ENCODE data around the gene ILF2.
"Not testable (repeated sequence)": the region's sequence is repeated elsewhere in the genome, so short reads cannot be mapped to it uniquely, and the experiment has no call there.

The ILF2 gene

DNA sequence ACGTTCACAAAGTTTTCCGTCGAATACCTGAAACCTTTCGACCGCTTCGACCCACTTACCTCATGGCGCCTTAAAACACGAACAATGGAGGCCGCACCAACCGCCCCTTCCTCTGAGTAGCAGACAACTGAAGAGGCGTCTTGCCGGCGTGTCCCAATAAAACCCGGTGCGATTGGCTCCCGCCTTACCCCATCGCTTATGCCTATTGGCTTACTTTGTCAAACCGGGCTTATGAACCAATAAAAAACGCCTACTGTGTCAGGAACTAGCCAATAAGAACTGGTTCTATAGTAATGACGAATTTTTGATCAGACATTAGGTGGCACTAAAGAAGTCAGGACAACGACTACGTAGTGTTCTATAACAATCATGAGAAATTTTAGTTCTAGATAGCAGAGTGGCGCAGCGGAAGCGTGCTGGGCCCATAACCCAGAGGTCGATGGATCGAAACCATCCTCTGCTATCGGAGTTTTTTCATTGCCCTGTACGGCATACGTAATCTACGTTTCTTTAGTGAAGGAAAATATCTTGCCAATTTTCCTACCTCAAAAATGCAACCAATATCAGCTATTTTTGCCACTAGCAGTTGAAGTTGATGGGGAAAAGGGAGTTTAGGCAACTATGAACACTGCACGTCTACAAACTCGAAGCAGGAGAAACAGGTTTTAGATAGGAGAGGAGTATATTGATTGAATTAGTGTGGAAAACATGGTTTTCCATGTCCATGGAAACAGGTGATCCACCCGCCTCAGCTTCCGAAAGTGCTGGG lies at the start of gene ILF2:
TSS of gene ILF2 (minus strand) at position 135 of the 769 bp plus-strand sequence. CDS start at position 64, 71 bp downstream.
- DNase-seq, result peak; percentile 96 to 98

GRCh38 chr1:153717330-153717729 lies 46.5 kb upstream of the ILF2 start:
- DNase-seq, result no peak

DNA sequence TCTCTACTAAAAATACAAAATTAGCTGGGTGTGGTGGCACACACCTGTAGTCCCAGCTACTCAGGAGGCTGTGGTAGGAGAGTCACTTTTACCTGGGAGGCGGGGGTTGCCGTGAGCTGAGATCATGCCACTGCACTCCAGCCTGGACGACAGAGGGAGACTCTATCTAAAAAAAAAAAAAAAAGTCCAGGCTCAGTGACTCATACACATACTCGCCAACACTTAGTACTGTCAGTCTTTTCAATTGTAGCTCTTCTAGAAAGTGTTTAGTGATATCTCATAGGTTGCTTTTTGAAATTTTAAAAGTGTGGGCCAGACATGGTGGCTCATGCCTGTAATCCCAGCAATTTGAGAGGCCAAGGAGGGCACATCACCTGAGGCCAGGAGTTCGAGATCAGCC lies 45.4 kb upstream of the ILF2 start:
- not testable (repeated sequence) for DNase-seq

- DNase-seq, result no peak
These were observed 40.2 kb upstream of the ILF2 start for GRCh38 chr1:153711026-153711425.

GRCh38 chr1:153705484-153705883 lies 34.7 kb upstream of the ILF2 start:
- no peak for DNase-seq

GRCh38 chr1:153699768-153700167 lies 29.0 kb upstream of the ILF2 start:
- no peak for DNase-seq

DNA sequence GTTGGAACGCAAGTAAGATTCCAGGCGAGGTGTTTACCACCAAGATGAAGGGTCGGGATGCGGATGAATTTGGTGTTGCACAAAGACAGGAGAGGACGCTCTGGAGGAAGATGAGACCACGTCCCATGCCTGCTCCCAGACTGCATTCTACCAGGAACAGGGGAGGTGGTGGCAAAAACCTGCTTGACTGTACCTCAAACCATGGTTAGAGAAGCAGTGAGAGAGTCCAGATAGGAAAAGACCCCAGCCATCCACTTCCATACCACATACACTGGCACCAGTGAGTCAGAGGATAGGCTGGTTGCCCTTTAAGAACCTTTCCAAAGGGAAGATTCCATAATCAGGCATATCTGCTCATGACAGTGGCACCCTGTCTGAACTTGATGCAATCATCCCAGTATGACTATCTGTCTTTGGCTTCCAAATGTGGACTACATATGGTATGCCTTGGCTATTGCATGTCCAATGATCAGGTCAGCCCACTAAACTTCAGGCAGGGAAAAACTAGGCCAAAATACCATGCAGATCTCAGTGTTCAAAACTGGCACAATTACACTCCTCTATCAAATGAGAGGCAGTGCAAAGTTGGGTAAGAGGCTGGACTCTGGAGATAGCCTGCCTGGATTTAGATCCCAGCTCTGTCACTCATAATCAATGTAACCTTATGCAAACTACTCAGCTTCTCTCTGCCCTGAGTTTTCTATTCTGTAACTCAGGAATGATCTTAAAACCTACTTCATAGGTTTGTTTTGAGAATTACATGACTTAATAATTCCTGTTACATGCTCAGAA lies 28.3 kb upstream of the ILF2 start:
- DNase-seq, result no peak

DNA sequence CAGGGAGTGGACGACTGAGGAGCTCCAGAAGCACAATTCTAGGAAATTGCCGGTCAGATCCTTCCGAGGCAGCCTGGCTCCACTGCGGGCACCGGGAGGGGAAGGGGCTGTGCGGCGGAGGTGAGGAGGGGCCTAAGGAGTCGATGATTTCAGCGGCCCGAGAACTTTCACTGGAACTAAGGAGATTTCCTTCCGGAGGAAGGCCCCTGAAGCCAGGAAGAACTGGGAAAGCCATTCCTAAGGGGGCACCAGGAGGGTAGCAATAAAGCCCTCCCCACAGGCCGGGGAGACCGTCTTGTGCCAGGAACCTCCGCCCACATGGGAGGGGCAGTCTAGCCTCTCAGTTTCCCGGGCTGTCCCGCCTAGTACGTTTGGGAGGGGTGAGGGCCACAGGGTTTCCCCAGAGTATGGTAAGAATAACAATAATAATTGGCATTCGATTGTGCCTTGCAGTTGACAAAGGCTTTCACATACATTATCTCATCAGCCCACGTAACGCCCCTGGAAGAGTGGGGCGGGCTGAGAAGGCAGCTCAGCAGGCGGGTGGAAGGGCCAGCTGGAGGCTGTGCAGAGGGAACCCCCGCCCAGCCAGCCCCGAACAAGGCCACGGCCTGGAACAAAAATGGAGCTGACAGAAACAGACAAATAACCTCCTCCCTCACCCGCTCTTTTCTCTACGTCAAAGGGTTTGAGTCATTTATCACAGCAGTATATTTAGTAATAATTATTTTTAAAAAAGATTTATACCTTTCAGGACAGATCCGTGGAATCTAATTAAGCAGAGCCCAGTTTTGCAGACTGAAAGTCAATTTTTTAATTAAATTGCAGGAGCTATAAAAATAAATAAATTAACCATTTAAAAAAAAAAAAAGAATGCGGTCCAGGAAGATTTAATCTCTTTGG lies 27.5 kb upstream of the ILF2 start:
- DNase-seq, result no peak

GRCh38 chr1:153697191-153698019 lies 26.6 kb upstream of the ILF2 start:
- DNase-seq, result no peak

GRCh38 chr1:153696741-153697140 lies 25.9 kb upstream of the ILF2 start:
- DNase-seq, result no peak

- no peak for DNase-seq
These were observed 22.7 kb upstream of the ILF2 start for GRCh38 chr1:153693466-153693865.

DNA sequence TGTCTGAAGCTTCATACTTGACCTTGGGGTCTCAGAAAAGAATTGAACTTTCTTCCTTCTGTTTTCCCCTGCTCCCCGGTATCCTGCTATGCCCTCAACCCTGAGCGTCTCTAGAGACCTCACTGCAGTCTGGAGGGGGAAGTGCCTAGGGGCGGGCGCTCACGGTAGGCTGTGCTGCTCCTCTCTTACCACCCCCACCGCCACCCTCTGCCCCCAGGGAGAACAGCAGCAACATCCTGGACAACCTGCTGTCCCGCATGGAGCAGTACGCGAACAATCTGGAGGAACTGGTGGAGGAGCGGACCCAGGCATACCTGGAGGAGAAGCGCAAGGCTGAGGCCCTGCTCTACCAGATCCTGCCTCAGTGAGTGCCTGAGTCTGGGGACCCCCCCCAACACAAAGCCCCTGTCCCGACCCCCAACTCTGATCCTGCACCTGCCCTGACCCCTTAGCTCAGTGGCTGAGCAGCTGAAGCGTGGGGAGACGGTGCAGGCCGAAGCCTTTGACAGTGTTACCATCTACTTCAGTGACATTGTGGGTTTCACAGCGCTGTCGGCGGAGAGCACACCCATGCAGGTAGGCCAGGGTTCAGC lies 18.0 kb upstream of the ILF2 start:
- no peak for DNase-seq

GRCh38 chr1:153688276-153688675 lies 17.5 kb upstream of the ILF2 start:
- DNase-seq, result no peak

DNA sequence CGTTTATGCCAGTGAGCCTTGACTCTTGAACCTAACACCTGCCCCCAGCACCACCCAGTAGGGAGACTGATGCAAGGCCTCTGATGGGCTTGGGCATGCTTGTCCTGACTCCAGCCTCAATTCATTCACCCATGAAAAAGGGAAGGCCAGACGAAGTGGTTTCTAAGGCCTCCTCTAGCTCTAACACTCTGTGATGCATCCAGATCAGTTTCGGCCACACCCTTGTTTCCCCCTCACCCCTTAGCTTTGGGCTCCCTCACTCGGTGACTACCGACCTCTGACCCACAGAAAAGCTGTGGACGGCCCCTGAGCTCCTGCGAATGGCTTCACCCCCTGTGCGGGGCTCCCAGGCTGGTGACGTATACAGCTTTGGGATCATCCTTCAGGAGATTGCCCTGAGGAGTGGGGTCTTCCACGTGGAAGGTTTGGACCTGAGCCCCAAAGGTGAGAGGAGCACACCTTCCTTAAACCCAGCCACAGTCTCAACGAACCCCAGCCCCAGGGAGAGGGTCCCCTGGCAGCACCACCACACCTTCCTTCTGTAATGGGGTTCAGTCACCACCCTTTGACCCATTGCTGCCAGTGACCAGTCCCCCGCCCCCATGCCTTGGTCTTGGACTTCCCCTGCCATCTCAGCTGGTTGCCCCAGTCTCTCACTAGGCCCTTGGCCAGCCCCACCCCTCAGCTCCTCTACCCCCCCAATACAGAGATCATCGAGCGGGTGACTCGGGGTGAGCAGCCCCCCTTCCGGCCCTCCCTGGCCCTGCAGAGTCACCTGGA lies 16.7 kb upstream of the ILF2 start:
- DNase-seq, result no peak

DNA sequence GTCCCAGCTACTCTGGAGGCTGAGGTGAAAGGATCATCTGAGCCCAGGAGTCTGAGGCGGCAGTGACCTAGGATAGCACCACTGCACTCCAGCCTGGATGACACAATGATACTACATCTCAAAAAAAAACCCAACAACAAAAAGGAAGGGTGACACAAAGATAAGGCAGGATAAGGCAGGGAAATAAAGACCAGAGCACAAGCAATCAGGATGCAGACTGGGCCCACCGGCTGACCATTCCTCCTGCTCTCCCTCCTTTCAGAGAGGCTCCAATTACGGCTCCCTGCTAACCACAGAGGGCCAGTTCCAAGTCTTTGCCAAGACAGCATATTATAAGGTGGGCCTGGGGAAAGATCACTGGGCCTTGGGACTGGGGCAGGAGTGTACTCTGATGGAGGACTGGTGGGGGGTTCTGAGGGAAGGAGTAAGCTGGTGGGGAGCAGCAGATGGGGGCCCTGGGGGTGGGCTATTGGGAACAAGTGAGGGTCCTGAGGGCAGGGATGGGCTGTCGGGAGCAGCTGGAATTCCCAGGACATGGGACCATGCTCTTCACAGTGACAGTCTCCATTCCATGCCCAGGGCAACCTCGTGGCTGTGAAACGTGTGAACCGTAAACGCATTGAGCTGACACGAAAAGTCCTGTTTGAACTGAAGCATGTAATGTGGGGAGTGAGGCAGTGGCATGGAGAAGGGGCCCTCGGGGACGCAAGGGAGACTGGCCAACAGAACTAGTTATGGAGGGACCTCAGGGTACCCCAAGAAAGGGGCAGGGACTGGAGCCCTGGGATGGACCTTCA lies 14.9 kb upstream of the ILF2 start:
- no peak for DNase-seq

- no peak for DNase-seq
These were observed 14.1 kb upstream of the ILF2 start for GRCh38 chr1:153684892-153685291.

DNA sequence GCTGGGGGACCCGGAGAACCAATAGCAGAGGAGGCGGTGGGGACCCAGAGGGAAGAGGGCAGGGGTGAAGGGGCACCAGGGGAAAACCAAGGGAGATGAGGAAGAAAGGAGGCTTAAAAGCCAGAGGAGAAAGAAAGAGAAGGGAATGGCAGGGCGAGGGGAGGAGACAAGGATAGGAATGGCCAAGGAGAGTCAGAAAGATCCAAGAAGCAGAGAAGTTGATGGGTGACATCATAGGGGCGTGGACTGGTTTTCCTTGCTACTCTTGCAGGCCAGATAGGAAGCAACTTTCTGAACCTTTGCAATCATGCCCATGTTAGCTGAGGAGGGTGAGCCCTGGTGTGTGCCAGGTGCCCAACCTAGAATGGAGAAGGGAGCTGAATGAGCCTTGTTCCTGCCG lies 13.1 kb upstream of the ILF2 start:
- DNase-seq, result no peak

GRCh38 chr1:153682730-153683129 lies 11.9 kb upstream of the ILF2 start:
- DNase-seq, result no peak

DNA sequence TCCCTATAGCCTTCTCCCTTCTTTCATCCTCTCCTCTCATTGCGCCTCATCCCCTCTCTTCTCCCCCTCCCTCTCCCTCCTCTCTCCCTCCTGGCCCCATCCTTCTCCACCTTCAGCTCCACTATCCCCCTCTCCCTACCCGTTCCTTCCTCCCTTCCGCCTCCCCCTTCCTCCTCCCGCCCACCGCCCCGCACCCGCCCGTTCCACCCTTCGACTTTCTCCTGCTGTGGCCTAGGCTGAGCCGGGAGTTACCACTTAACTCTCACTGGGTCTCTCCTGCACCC lies 9.3 kb upstream of the ILF2 start:
- DNase-seq, result no peak

DNA sequence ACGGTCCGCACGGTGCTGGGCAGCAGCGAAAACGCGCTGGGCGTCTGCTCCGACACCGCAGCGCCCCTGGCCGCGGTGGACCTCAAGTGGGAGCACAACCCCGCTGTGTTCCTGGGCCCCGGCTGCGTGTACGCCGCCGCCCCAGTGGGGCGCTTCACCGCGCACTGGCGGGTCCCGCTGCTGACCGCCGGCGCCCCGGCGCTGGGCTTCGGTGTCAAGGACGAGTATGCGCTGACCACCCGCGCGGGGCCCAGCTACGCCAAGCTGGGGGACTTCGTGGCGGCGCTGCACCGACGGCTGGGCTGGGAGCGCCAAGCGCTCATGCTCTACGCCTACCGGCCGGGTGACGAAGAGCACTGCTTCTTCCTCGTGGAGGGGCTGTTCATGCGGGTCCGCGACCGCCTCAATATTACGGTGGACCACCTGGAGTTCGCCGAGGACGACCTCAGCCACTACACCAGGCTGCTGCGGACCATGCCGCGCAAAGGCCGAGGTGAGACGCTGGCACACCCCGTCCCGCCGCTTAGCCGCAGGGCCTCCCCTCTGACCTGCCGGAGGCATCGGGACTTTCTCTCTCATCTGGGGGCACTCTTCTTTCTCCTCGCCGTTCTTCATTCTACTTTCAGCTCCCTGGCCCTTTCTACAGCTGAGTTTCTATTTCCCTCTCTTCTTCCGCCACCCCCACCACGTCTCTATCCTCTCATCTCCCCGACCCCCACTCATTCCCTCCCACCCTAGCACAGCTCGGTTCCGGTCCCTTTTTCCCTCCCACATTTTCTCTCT lies 8.7 kb upstream of the ILF2 start:
- no peak for DNase-seq

Measured in NCI-H1930 (cell line).